CD4-positive, alpha-beta T cell (primary cell): ENCODE results near the gene VPS13D. TPM values are rescaled to one million over a fixed set of nuclear protein-coding genes. Genes with fewer than 3 reads are reported as not detected.

Source experiments
- ATAC-seq: fragments of 200-7000 bp; cut with Tn5 transposase; one replicate; pipeline ENCODE4 v1.10.0; 2022; ENCODE audit warnings: mild to moderate bottlenecking; ENCODE audit not compliant: poor library complexity
- CTCF ChIA-PET: fragments of 350-600 bp; sonication (Branson Sonifier 250); formaldehyde crosslinking; loops from one replicate; lab custom pipeline; 2021; ENCODE audit warnings: antibody characterized with exemption, inconsistent platforms; lab: Charles Lee
- POLR2A ChIA-PET: fragments of 350-600 bp; sonication (Branson Sonifier 250); formaldehyde crosslinking; loops from one replicate; lab custom pipeline; 2021; ENCODE audit warnings: antibody characterized with exemption, inconsistent platforms; lab: Charles Lee
- DNase-seq, 14 experiments: peaks; one replicate each; pipeline ENCODE4 v3.0.0-alpha.2; 2013 to 2020; ENCODE audit warnings: mixed read lengths in 2 of 14
- H3K27ac ChIP-seq, 2 donors: one replicate each; pipeline versions ENCODE4 v1.5.1 to v1.7.0; 2013; ENCODE audit warnings: low read length in 2 of 2, low read depth in 1 of 2, mild to moderate bottlenecking in 1 of 2
- H3K27me3 ChIP-seq, 2 experiments: 1 replicate in 1 of 2; 2 replicates in 1 of 2; pipeline versions ENCODE4 v1.6.1 to v1.7.0; 2013; ENCODE audit warnings: low read length in 2 of 2, control low read depth in 1 of 2, mild to moderate bottlenecking in 1 of 2, moderate library complexity in 1 of 2; ENCODE audit not compliant: insufficient read depth in 2 of 2, control insufficient read depth in 1 of 2
- H3K36me3 ChIP-seq: one replicate; pipeline ENCODE4 v1.6.1; 2013; ENCODE audit warnings: low read length, control low read depth; ENCODE audit not compliant: insufficient read depth
- H3K4me1 ChIP-seq: one replicate; pipeline ENCODE4 v1.6.1; 2013; ENCODE audit warnings: low read length, control low read depth; ENCODE audit not compliant: insufficient read depth
- H3K4me3 ChIP-seq: one replicate; pipeline ENCODE4 v1.5.1; 2013; ENCODE audit warnings: mild to moderate bottlenecking, low read length, moderate library complexity
- H3K9me3 ChIP-seq, 2 experiments: 1 replicate in 1 of 2; 2 replicates in 1 of 2; pipeline versions ENCODE4 v1.6.1 to v1.7.0; 2013; ENCODE audit warnings: low read length in 2 of 2, mild to moderate bottlenecking in 2 of 2, control low read depth in 1 of 2, moderate library complexity in 1 of 2; ENCODE audit not compliant: control insufficient read depth in 1 of 2, insufficient read depth in 1 of 2
- H3K27ac Mint-ChIP-seq: one replicate; pipeline ENCODE4 v1.8.0; 2020; ENCODE audit warnings: mixed read lengths
- H3K27me3 Mint-ChIP-seq: one replicate; pipeline ENCODE4 v1.8.0; 2021; ENCODE audit warnings: mixed read lengths
- H3K36me3 Mint-ChIP-seq: one replicate; pipeline ENCODE4 v1.8.0; 2021; ENCODE audit warnings: low read depth, mixed read lengths
- H3K4me1 Mint-ChIP-seq: one replicate; pipeline ENCODE4 v1.8.0; 2021; ENCODE audit warnings: low read depth, mixed read lengths
- H3K4me3 Mint-ChIP-seq: one replicate; pipeline ENCODE4 v1.8.0; 2020; ENCODE audit warnings: mild to moderate bottlenecking, mixed read lengths
- H3K9me3 Mint-ChIP-seq: one replicate; pipeline ENCODE4 v1.8.0; 2020; ENCODE audit warnings: mixed read lengths
- CTCF ChIP-seq: fragments of 200-600 bp; IDR thresholded peaks from one replicate; pipeline ENCODE4 v1.8.0; 2022; ENCODE audit warnings: antibody characterized with exemption, mild to moderate bottlenecking
- intact Hi-C, 2 experiments: fragments of 100-400 bp; cut with DNase I in 1 of 2; cut with micrococcal nuclease in 1 of 2; formaldehyde crosslinking; loops; one replicate each; pipeline versions ENCODE4 v1.15.1 to v1.9.0; 2023 to 2025; cut with DNase I, micrococcal nuclease
- total RNA-seq, 174 experiments: library from RNA in 2 of 174; stranded (reverse) in 2 of 174; gene quantifications; one replicate each; pipeline ENCODE4 v1.2.3 and lab custom pipeline; 2021 to 2026

VPS13D gene
- total RNA-seq, 2 experiments from 2014 or later = 63.0 to 67.3 TPM

GRCh38 chr1:12305377-12305776, 75.5 kb downstream of the VPS13D start:
- no peak for TF ChIP-seq CTCF
- intact Hi-C loops = no loop called here
- Histone ChIP-seq H3K36me3 (peaks cover 84% of the 10 kb centered on the region), H3K9me3 (no peaks in the 10 kb centered on the region), H3K27ac (no peak overlapping the region), H3K4me1 (no peaks in the 10 kb centered on the region), H3K27me3 (no peaks in the 10 kb centered on the region), H3K4me3 (no peak overlapping the region)
- H3K4me3 Mint-ChIP-seq = no peak overlapping the region
- H3K27ac Mint-ChIP-seq = no peak overlapping the region
- H3K36me3 Mint-ChIP-seq = peaks cover 94% of the 10 kb centered on the region
- ChIA-PET POLR2A (no interaction called here), CTCF (no interaction called here)
- DNase-seq (no peak), ATAC-seq (no peak)
- H3K27me3 Mint-ChIP-seq = no peaks in the 10 kb centered on the region
- H3K4me1 Mint-ChIP-seq = peaks cover 10% of the 10 kb centered on the region
- H3K9me3 Mint-ChIP-seq = no peaks in the 10 kb centered on the region

- TF ChIP-seq CTCF = no peak
Observed at GRCh38 chr1:12309783-12310742, 80.2 kb downstream of the VPS13D start.

GRCh38 chr1:12314333-12314903, 84.6 kb downstream of the VPS13D start:
- intact Hi-C loops = loop anchor here (1.0 to 2.0 kb wide), 3 partner anchors 306 to 345 kb away; no protein-coding TSS in a partner anchor
- no peaks in the 10 kb centered on the region for H3K27me3 ChIP-seq
- no peaks in the 10 kb centered on the region for H3K9me3 ChIP-seq
- H3K27me3 Mint-ChIP-seq = no peaks in the 10 kb centered on the region
- peaks cover 79% of the 10 kb centered on the region for H3K36me3 ChIP-seq
- no peak overlapping the region for H3K27ac Mint-ChIP-seq
- H3K4me1 ChIP-seq = no peaks in the 10 kb centered on the region
- CTCF ChIA-PET = interaction anchor here (0.7 to 2.6 kb wide), 5 partner anchors 196 to 345 kb away, joined by 3 to 17 read pairs (median 7); no protein-coding TSS in a partner anchor
- no peak overlapping the region for H3K27ac ChIP-seq
- ATAC-seq (peak; percentile 59), DNase-seq (peak in 3 of 14 experiments; percentile 29 to 38 (median 32))
- peak; percentile 68 for TF ChIP-seq CTCF
- H3K36me3 Mint-ChIP-seq = peaks cover 93% of the 10 kb centered on the region
- no peak overlapping the region for H3K4me3 ChIP-seq
- H3K9me3 Mint-ChIP-seq = no peaks in the 10 kb centered on the region
- POLR2A ChIA-PET = interaction anchor here (0.7 to 1.0 kb wide), 2 partner anchors 303 to 305 kb away, joined by 3 to 4 read pairs; partner anchors contain the start of gene DHRS3
- H3K4me1 Mint-ChIP-seq = no peaks in the 10 kb centered on the region
- no peak overlapping the region for H3K4me3 Mint-ChIP-seq

More at GRCh38 chr1:12309783-12310742, 80.2 kb downstream of the VPS13D start:
- H3K36me3 ChIP-seq = peaks cover 87% of the 10 kb centered on the region
- ChIA-PET POLR2A (no interaction called here), CTCF (interaction anchor here (0.7 kb wide), 1 partner anchor 89 kb away, joined by 3 read pairs; no protein-coding TSS in a partner anchor)
- H3K4me1 ChIP-seq = no peaks in the 10 kb centered on the region
- no peak overlapping the region for H3K4me3 Mint-ChIP-seq
- intact Hi-C loops = no loop called here
- H3K4me3 ChIP-seq = no peak overlapping the region
- no peak for ATAC-seq
- H3K9me3 ChIP-seq = no peaks in the 10 kb centered on the region
- H3K27ac Mint-ChIP-seq = no peak overlapping the region
- H3K9me3 Mint-ChIP-seq = no peaks in the 10 kb centered on the region
- H3K4me1 Mint-ChIP-seq = peaks cover 4% of the 10 kb centered on the region
- no peak overlapping the region for H3K27ac ChIP-seq
- peaks cover 91% of the 10 kb centered on the region for H3K36me3 Mint-ChIP-seq
- H3K27me3 ChIP-seq = no peaks in the 10 kb centered on the region
- DNase-seq = no peak
- H3K27me3 Mint-ChIP-seq = no peaks in the 10 kb centered on the region
